Stimulated activated naive CD8-positive, alpha-beta T cell treated with anti-CD3 and anti-CD28 coated beads, Interleukin-15, Interleukin-2, amounts not matched to agents 100 ng/mL and 50 ng/mL, for 24 hours (primary cell): ENCODE measurements around the gene CORO2B.

Experiments used
- H3K27ac Mint-ChIP-seq: one replicate; pipeline ENCODE4 v1.8.0; 2021; ENCODE audit warnings: mild to moderate bottlenecking, mixed read lengths
- H3K27me3 Mint-ChIP-seq: one replicate; pipeline ENCODE4 v1.8.0; 2021; ENCODE audit warnings: mixed read lengths
- H3K36me3 Mint-ChIP-seq: one replicate; pipeline ENCODE4 v1.8.0; 2021; ENCODE audit warnings: low read depth, mixed read lengths
- H3K4me1 Mint-ChIP-seq: one replicate; pipeline ENCODE4 v1.8.0; 2021; ENCODE audit warnings: low read depth, mixed read lengths
- H3K4me3 Mint-ChIP-seq: one replicate; pipeline ENCODE4 v1.8.0; 2021; ENCODE audit warnings: mild to moderate bottlenecking, mixed read lengths
- H3K9me3 Mint-ChIP-seq: one replicate; pipeline ENCODE4 v1.8.0; 2021; ENCODE audit warnings: mixed read lengths

Gene CORO2B, protein sequence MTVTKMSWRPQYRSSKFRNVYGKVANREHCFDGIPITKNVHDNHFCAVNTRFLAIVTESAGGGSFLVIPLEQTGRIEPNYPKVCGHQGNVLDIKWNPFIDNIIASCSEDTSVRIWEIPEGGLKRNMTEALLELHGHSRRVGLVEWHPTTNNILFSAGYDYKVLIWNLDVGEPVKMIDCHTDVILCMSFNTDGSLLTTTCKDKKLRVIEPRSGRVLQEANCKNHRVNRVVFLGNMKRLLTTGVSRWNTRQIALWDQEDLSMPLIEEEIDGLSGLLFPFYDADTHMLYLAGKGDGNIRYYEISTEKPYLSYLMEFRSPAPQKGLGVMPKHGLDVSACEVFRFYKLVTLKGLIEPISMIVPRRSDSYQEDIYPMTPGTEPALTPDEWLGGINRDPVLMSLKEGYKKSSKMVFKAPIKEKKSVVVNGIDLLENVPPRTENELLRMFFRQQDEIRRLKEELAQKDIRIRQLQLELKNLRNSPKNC

GRCh38 chr15:68578980-68579935 lies at the start of gene CORO2B:
TSS of gene CORO2B (plus strand) at chr15:68578993. CDS start at chr15:68579263, 270 bp downstream.
- H3K27ac Mint-ChIP-seq = peak within 1 kb of the TSS; percentile 21
- no peaks in the 10 kb centered on the region for H3K36me3 Mint-ChIP-seq
- peaks cover 50% of the 10 kb centered on the region for H3K27me3 Mint-ChIP-seq
- H3K4me3 Mint-ChIP-seq = peak within 1 kb of the TSS; percentile 72
- H3K9me3 Mint-ChIP-seq = no peaks in the 10 kb centered on the region
- H3K4me1 Mint-ChIP-seq = peaks cover 23% of the 10 kb centered on the region

- Mint-ChIP-seq H3K4me1 (peaks cover 22% of the 10 kb centered on the region), H3K27ac (no peak overlapping the region), H3K9me3 (peaks cover 27% of the 10 kb centered on the region), H3K27me3 (peaks cover 28% of the 10 kb centered on the region), H3K4me3 (no peak overlapping the region), H3K36me3 (peaks cover 3% of the 10 kb centered on the region)
Measured at GRCh38 chr15:68531387-68532179, 47.2 kb upstream of the CORO2B start.

DNA sequence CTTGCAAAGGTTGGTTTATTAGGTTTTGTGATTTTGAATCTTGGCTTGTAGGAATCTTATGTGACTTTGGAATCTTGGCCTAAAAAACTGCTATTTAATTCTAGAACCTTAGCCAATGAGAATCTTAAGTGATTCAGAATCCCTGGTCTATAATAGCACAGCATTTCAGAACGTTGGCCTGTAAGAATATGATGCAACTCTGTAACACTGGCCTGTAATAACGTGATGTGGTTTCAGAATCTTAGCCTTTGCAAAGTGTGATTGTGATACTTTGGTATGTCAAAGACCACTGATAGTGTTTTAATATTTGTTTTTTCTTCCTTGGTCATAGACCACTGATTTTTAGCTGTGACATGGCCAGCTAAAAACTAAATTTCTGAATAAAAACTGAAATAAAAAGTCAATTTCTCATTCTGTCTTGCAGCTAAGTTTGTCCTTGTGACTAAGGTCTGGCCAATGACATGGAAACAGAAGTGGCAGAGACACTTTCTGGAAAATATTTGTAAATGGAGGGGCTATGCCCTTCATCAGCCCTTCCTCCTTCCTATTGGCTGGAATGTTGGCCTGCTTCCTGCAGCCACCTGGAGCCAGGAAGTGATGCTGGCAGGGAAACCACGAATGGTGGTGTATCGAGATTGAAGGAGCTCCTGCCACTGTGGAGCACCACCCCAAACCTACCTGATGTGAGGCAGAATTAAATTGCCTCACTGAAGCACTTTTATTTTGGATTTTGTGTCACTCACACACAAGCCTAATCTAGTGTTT lies 42.3 kb upstream of the CORO2B start:
- Mint-ChIP-seq H3K4me1 (no peaks in the 10 kb centered on the region), H3K36me3 (peaks cover 3% of the 10 kb centered on the region), H3K27ac (no peak overlapping the region), H3K4me3 (no peak overlapping the region), H3K9me3 (peaks cover 18% of the 10 kb centered on the region), H3K27me3 (peaks cover 25% of the 10 kb centered on the region)

- Mint-ChIP-seq H3K9me3 (peaks cover 16% of the 10 kb centered on the region), H3K27me3 (peaks cover 29% of the 10 kb centered on the region), H3K4me1 (no peaks in the 10 kb centered on the region), H3K4me3 (no peak overlapping the region), H3K36me3 (peaks cover 2% of the 10 kb centered on the region), H3K27ac (no peak overlapping the region)
Measured at GRCh38 chr15:68537097-68537496, 41.7 kb upstream of the CORO2B start.

GRCh38 chr15:68537506-68537905 lies 41.3 kb upstream of the CORO2B start:
- Mint-ChIP-seq H3K27ac (no peak overlapping the region), H3K4me1 (no peaks in the 10 kb centered on the region), H3K4me3 (no peak overlapping the region), H3K9me3 (peaks cover 12% of the 10 kb centered on the region), H3K36me3 (no peaks in the 10 kb centered on the region), H3K27me3 (peaks cover 26% of the 10 kb centered on the region)

DNA sequence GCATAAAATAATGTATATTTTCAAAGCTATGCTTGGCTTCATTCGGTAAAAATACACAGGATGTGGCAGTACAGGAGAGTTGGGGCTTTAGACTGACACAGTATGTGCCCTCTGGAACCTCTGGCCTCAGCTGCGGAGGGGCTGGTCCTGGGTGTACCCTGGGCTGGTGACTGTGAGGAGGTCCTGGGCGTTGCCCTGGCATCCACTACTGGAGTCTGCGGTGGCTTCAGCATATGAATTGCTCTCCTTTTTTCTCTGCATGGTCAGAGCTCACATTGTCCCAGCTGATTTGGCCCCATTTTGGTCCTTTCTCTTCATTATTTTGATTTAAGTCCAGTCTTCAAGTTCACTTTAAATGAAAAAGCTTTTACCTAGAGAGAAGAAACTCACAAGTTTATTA lies 40.5 kb upstream of the CORO2B start:
- peaks cover 5% of the 10 kb centered on the region for H3K9me3 Mint-ChIP-seq
- H3K4me3 Mint-ChIP-seq = no peak overlapping the region
- H3K27me3 Mint-ChIP-seq = peaks cover 20% of the 10 kb centered on the region
- H3K36me3 Mint-ChIP-seq = no peaks in the 10 kb centered on the region
- no peak overlapping the region for H3K27ac Mint-ChIP-seq
- no peaks in the 10 kb centered on the region for H3K4me1 Mint-ChIP-seq

- Mint-ChIP-seq H3K27me3 (peaks cover 16% of the 10 kb centered on the region), H3K4me3 (no peak overlapping the region), H3K9me3 (no peaks in the 10 kb centered on the region), H3K27ac (no peak overlapping the region), H3K36me3 (no peaks in the 10 kb centered on the region), H3K4me1 (no peaks in the 10 kb centered on the region)
Measured at GRCh38 chr15:68541743-68542142, 37.0 kb upstream of the CORO2B start.

DNA sequence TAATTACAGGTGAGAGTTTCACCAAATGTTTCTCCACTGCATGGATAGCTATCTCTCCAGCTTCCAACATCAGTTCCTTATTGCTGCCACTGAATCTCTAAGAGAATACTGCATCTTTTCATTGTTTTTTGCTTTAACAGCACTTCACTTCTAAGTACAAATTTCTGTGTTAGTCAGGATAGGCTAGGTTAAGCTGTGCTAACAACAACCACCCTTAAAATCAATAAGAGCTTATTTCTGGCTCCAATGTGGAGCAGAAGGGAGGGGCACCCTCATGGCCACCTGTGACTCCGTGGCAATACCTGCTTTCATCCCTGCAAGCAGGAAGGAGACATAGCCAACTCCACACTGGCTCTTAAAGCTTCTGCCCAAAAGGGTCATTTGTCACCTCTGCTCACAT lies 36.4 kb upstream of the CORO2B start:
- Mint-ChIP-seq H3K36me3 (no peaks in the 10 kb centered on the region), H3K27ac (no peak overlapping the region), H3K4me1 (no peaks in the 10 kb centered on the region), H3K4me3 (no peak overlapping the region), H3K27me3 (peaks cover 17% of the 10 kb centered on the region), H3K9me3 (no peaks in the 10 kb centered on the region)

DNA sequence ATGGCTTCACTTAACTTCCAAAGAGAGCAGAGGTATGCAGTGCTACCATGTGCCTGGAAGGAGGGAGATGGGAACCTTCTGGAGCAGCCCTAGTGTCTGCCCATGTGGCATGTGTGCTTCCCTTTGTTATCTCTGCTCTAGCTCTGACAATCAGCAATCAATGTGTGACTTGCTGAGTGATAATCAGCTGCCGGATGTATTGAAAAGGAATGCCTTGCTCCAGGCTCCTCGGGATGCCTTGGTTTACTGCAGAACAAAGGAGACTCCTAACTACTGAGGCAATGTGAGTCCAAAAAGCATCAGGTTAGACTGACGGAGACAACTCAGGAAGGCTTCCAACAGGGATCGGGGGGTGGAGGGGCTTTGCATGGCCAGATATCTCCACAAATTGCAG lies 36.0 kb upstream of the CORO2B start:
- no peaks in the 10 kb centered on the region for H3K9me3 Mint-ChIP-seq
- no peak overlapping the region for H3K4me3 Mint-ChIP-seq
- peaks cover 17% of the 10 kb centered on the region for H3K27me3 Mint-ChIP-seq
- no peak overlapping the region for H3K27ac Mint-ChIP-seq
- no peaks in the 10 kb centered on the region for H3K36me3 Mint-ChIP-seq
- H3K4me1 Mint-ChIP-seq = no peaks in the 10 kb centered on the region

GRCh38 chr15:68543165-68544008 lies 35.4 kb upstream of the CORO2B start:
- Mint-ChIP-seq H3K4me3 (no peak overlapping the region), H3K4me1 (no peaks in the 10 kb centered on the region), H3K27ac (no peak overlapping the region), H3K9me3 (no peaks in the 10 kb centered on the region), H3K36me3 (no peaks in the 10 kb centered on the region), H3K27me3 (peaks cover 17% of the 10 kb centered on the region)

- H3K27ac Mint-ChIP-seq = no peak overlapping the region
- H3K9me3 Mint-ChIP-seq = no peaks in the 10 kb centered on the region
- peaks cover 3% of the 10 kb centered on the region for H3K36me3 Mint-ChIP-seq
- peaks cover 29% of the 10 kb centered on the region for H3K27me3 Mint-ChIP-seq
- no peak overlapping the region for H3K4me3 Mint-ChIP-seq
- no peaks in the 10 kb centered on the region for H3K4me1 Mint-ChIP-seq
Measured at GRCh38 chr15:68546318-68546717, 32.5 kb upstream of the CORO2B start.

- Mint-ChIP-seq H3K4me3 (no peak overlapping the region), H3K27me3 (peaks cover 39% of the 10 kb centered on the region), H3K4me1 (no peaks in the 10 kb centered on the region), H3K9me3 (no peaks in the 10 kb centered on the region), H3K36me3 (peaks cover 3% of the 10 kb centered on the region), H3K27ac (no peak overlapping the region)
Measured at GRCh38 chr15:68548364-68548763, 30.4 kb upstream of the CORO2B start.

- peaks cover 40% of the 10 kb centered on the region for H3K27me3 Mint-ChIP-seq
Measured at GRCh38 chr15:68550004-68550403, 28.8 kb upstream of the CORO2B start.

More at GRCh38 chr15:68550004-68550403, 28.8 kb upstream of the CORO2B start:
- Mint-ChIP-seq H3K4me1 (no peaks in the 10 kb centered on the region), H3K27ac (no peak overlapping the region), H3K9me3 (no peaks in the 10 kb centered on the region), H3K36me3 (peaks cover 3% of the 10 kb centered on the region), H3K4me3 (no peak overlapping the region)
